ENCODE results near the gene CDC14B. TPM values are rescaled to one million over a fixed set of nuclear protein-coding genes. Genes with fewer than 3 reads are reported as not detected.
A peak's percentile ranks its signal among the peaks of the same experiment; 100 is the strongest.

CDC14B gene
- total RNA-seq, 1 experiment from 2014 or later, result 28.4 TPM

- TF ChIP-seq CTCF (conservative IDR thresholded peaks at IDR 0.05), result no peak
- Histone ChIP-seq H2AK5ac (ENCODE audit: insufficient read length, low read length) (no peak overlapping the region), H3K56ac (ENCODE audit: insufficient read length, low read depth, low read length) (no peak overlapping the region), H2BK20ac (ENCODE audit: low read depth, low read length, poor library complexity, severe bottlenecking) (no peak overlapping the region), H3K4me1 (ENCODE audit: insufficient read depth, low read length) (peaks cover 4% of the 10 kb centered on the region; the same call in 1 of the 2 replicates), H3K79me1 (ENCODE audit: insufficient read depth, low read depth, low read length, poor library complexity, severe bottlenecking) (peaks cover 3% of the 10 kb centered on the region), H3K23me2 (ENCODE audit: insufficient read length, low read depth, low read length, poor library complexity, severe bottlenecking) (no peaks in the 10 kb centered on the region), H4K8ac (replicated peaks; ENCODE audit: insufficient read length, low read depth, low read length) (no peak overlapping the region), H3K79me2 (ENCODE audit: insufficient read depth, low read length) (peaks cover 5% of the 10 kb centered on the region; the same call in 1 of the 2 replicates), H3K23ac (ENCODE audit: insufficient read length, low read depth, low read length) (no peak overlapping the region), H4K5ac (ENCODE audit: insufficient read length, low read depth, low read length) (no peak overlapping the region), H2BK120ac (ENCODE audit: low read depth, low read length, poor library complexity, severe bottlenecking) (no peak overlapping the region), H3T11ph (ENCODE audit: low read length) (no peak overlapping the region), H2BK15ac (ENCODE audit: low read depth, low read length) (no peak overlapping the region), H3K4me2 (ENCODE audit: insufficient read depth, insufficient read length, low read length) (no peak overlapping the region), H3K9ac (ENCODE audit: extremely low read depth, insufficient read length, low read length) (no peak overlapping the region), H2AFZ (ENCODE audit: low read length) (no peak overlapping the region), H3K9me3 (ENCODE audit: control insufficient read depth, low read depth, low read length) (no peaks in the 10 kb centered on the region), H2BK5ac (ENCODE audit: insufficient read length, low read length) (no peak overlapping the region), H3K27me3 (ENCODE audit: insufficient read depth, low read length) (no peaks in the 10 kb centered on the region), H3K4ac (ENCODE audit: low read depth, low read length) (no peak overlapping the region), H3K27ac (ENCODE audit: insufficient read length, low read depth, low read length) (no peak overlapping the region), H3K14ac (ENCODE audit: insufficient read depth, low read length) (no peak overlapping the region), H4K20me1 (ENCODE audit: control insufficient read depth, insufficient read depth, insufficient read length) (no peaks in the 10 kb centered on the region), H2BK12ac (ENCODE audit: insufficient read length, low read depth, low read length) (no peak overlapping the region), H3K18ac (ENCODE audit: insufficient read length, low read depth, low read length) (no peak overlapping the region), H4K91ac (ENCODE audit: insufficient read length, low read depth, low read length) (no peak overlapping the region)
- no peaks in the 10 kb centered on the region for H3K9me3 Mint-ChIP-seq
- no peak overlapping the region for H3K4me3 Mint-ChIP-seq
- H3K36me3 Mint-ChIP-seq (ENCODE audit: insufficient read depth in 1 of 3, low read depth in 3 of 3), result no peaks in the 10 kb centered on the region
- DNase-seq, result no peak
- no peaks in the 10 kb centered on the region for H3K27me3 Mint-ChIP-seq (ENCODE audit: low read depth)
- peaks cover 26 to 40% of the 10 kb centered on the region in 2 experiments for H3K4me1 Mint-ChIP-seq
- H3K27ac Mint-ChIP-seq, result peak overlapping the region in 1 of 3 experiments; percentile 87; a peak in 1 of 7 replicates
- 100% methylated on average over 1 of the region's 4 CpGs for WGBS (ENCODE audit: extremely low coverage, insufficient read length, low lambda C conversion rate)
These were observed 38.3 kb downstream of the CDC14B start for GRCh38 chr9:96581301-96581700.
